ENCODE data around the gene SMIM1. TPM values are rescaled to one million over a fixed set of nuclear protein-coding genes. Genes with fewer than 3 reads are reported as not detected.

Gene SMIM1
- total and polyA plus RNA-seq, 2 experiments from 2014 or later: 3.2 to 7.2 TPM

DNA sequence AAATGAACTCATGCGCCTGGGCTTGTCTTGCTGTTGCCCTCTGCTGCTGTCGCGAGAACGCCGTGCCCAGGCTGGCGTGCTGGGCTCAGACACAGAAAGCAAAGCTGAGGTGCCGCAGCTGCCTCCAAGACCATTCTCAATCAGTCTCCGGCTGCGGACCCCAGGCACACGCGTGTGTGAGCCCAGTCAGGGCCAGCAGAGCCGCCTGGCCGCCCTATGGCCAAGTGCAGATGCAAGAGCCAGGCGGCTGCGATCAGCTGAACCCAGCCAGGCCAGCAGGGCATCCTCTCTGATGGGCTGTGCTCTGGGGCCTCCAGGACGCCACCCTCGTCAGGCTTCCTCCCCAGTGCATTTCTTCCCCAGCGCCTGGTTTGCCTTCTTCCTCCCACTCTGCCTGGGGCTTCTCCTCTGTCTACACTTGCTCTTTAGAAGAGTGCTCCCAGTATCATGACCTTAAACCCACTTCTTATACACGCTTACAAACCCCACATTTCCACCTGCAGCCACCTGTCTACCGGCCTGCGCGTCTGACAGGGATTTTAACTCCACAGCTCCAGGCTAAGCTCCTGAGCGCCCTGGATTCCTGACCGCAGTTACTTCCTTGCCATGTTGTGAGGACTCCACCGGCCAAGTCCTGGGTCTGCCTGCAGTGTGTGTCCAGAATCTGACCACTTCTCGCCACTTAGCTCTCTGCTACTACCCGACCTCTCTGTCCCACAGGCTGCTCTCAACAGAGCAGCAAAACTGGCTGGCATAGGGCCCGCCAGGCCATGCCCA is 45.5 kb downstream of the SMIM1 start:
- Mint-ChIP-seq H3K4me3 (no peak overlapping the region; the same call in 2 of the 3 replicates), H3K27ac (0 out of 2 replicates have a peak overlapping the region, but pooled peaks have one; percentile 46)

More for the DNA sequence above, 45.5 kb downstream of the SMIM1 start:
- Histone ChIP-seq H3K4me1 (ENCODE audit: insufficient read depth) (no peaks in the 10 kb centered on the region), H3K36me3 (ENCODE audit: insufficient read depth) (no peaks in the 10 kb centered on the region), H4K20me1 (replicated peaks; ENCODE audit: insufficient read depth) (no peaks in the 10 kb centered on the region), H3K27ac (ENCODE audit: low read depth) (no peak overlapping the region), H3K4me2 (no peak overlapping the region), H3K4me3 (no peak overlapping the region), H3K27me3 (ENCODE audit: insufficient read depth) (no peaks in the 10 kb centered on the region), H3K9me2 (ENCODE audit: insufficient read depth) (no peaks in the 10 kb centered on the region), H3K79me2 (replicated peaks; ENCODE audit: insufficient read depth) (no peaks in the 10 kb centered on the region), H2AFZ (no peak overlapping the region), H3F3A (replicated peaks; ENCODE audit: low read depth) (no peaks in the 10 kb centered on the region)
- Mint-ChIP-seq H3K36me3 (ENCODE audit: low read depth) (peaks cover 8% of the 10 kb centered on the region; the same call in 2 of the 3 replicates), H3K9me3 (no peaks in the 10 kb centered on the region), H3K27me3 (ENCODE audit: insufficient read depth, low read depth, poor library complexity) (peaks cover 6% of the 10 kb centered on the region), H3K4me1 (no peaks in the 10 kb centered on the region; the same call in 2 of the 3 replicates)
- DNase-seq (ENCODE audit: low spot score): no peak
- ATAC-seq: peak; percentile 42; the same call in 2 of the 3 replicates
- TF ChIP-seq, protein P1, sequence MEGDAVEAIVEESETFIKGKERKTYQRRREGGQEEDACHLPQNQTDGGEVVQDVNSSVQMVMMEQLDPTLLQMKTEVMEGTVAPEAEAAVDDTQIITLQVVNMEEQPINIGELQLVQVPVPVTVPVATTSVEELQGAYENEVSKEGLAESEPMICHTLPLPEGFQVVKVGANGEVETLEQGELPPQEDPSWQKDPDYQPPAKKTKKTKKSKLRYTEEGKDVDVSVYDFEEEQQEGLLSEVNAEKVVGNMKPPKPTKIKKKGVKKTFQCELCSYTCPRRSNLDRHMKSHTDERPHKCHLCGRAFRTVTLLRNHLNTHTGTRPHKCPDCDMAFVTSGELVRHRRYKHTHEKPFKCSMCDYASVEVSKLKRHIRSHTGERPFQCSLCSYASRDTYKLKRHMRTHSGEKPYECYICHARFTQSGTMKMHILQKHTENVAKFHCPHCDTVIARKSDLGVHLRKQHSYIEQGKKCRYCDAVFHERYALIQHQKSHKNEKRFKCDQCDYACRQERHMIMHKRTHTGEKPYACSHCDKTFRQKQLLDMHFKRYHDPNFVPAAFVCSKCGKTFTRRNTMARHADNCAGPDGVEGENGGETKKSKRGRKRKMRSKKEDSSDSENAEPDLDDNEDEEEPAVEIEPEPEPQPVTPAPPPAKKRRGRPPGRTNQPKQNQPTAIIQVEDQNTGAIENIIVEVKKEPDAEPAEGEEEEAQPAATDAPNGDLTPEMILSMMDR (conservative IDR thresholded peaks at IDR 0.05; ENCODE audit: low read depth in 2 of 2): no peak
- TF ChIP-seq, protein P2, sequence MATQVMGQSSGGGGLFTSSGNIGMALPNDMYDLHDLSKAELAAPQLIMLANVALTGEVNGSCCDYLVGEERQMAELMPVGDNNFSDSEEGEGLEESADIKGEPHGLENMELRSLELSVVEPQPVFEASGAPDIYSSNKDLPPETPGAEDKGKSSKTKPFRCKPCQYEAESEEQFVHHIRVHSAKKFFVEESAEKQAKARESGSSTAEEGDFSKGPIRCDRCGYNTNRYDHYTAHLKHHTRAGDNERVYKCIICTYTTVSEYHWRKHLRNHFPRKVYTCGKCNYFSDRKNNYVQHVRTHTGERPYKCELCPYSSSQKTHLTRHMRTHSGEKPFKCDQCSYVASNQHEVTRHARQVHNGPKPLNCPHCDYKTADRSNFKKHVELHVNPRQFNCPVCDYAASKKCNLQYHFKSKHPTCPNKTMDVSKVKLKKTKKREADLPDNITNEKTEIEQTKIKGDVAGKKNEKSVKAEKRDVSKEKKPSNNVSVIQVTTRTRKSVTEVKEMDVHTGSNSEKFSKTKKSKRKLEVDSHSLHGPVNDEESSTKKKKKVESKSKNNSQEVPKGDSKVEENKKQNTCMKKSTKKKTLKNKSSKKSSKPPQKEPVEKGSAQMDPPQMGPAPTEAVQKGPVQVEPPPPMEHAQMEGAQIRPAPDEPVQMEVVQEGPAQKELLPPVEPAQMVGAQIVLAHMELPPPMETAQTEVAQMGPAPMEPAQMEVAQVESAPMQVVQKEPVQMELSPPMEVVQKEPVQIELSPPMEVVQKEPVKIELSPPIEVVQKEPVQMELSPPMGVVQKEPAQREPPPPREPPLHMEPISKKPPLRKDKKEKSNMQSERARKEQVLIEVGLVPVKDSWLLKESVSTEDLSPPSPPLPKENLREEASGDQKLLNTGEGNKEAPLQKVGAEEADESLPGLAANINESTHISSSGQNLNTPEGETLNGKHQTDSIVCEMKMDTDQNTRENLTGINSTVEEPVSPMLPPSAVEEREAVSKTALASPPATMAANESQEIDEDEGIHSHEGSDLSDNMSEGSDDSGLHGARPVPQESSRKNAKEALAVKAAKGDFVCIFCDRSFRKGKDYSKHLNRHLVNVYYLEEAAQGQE (IDR thresholded peaks at IDR 0.05; ENCODE audit: unreplicated experiment): no peak
- TF ChIP-seq, protein P3, sequence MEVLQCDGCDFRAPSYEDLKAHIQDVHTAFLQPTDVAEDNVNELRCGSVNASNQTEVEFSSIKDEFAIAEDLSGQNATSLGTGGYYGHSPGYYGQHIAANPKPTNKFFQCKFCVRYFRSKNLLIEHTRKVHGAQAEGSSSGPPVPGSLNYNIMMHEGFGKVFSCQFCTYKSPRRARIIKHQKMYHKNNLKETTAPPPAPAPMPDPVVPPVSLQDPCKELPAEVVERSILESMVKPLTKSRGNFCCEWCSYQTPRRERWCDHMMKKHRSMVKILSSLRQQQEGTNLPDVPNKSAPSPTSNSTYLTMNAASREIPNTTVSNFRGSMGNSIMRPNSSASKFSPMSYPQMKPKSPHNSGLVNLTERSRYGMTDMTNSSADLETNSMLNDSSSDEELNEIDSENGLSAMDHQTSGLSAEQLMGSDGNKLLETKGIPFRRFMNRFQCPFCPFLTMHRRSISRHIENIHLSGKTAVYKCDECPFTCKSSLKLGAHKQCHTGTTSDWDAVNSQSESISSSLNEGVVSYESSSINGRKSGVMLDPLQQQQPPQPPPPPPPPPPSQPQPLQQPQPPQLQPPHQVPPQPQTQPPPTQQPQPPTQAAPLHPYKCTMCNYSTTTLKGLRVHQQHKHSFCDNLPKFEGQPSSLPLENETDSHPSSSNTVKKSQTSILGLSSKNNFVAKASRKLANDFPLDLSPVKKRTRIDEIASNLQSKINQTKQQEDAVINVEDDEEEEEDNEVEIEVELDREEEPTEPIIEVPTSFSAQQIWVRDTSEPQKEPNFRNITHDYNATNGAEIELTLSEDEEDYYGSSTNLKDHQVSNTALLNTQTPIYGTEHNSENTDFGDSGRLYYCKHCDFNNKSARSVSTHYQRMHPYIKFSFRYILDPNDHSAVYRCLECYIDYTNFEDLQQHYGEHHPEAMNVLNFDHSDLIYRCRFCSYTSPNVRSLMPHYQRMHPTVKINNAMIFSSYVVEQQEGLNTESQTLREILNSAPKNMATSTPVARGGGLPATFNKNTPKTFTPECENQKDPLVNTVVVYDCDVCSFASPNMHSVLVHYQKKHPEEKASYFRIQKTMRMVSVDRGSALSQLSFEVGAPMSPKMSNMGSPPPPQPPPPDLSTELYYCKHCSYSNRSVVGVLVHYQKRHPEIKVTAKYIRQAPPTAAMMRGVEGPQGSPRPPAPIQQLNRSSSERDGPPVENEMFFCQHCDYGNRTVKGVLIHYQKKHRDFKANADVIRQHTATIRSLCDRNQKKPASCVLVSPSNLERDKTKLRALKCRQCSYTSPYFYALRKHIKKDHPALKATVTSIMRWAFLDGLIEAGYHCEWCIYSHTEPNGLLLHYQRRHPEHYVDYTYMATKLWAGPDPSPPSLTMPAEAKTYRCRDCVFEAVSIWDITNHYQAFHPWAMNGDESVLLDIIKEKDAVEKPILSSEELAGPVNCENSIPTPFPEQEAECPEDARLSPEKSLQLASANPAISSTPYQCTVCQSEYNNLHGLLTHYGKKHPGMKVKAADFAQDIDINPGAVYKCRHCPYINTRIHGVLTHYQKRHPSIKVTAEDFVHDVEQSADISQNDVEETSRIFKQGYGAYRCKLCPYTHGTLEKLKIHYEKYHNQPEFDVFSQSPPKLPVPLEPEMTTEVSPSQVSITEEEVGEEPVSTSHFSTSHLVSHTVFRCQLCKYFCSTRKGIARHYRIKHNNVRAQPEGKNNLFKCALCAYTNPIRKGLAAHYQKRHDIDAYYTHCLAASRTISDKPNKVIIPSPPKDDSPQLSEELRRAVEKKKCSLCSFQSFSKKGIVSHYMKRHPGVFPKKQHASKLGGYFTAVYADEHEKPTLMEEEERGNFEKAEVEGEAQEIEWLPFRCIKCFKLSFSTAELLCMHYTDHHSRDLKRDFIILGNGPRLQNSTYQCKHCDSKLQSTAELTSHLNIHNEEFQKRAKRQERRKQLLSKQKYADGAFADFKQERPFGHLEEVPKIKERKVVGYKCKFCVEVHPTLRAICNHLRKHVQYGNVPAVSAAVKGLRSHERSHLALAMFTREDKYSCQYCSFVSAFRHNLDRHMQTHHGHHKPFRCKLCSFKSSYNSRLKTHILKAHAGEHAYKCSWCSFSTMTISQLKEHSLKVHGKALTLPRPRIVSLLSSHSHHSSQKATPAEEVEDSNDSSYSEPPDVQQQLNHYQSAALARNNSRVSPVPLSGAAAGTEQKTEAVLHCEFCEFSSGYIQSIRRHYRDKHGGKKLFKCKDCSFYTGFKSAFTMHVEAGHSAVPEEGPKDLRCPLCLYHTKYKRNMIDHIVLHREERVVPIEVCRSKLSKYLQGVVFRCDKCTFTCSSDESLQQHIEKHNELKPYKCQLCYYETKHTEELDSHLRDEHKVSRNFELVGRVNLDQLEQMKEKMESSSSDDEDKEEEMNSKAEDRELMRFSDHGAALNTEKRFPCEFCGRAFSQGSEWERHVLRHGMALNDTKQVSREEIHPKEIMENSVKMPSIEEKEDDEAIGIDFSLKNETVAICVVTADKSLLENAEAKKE (CRISPR knock-in tag; IDR thresholded peaks at IDR 0.05): no peak
- TF ChIP-seq JUNB (IDR thresholded peaks at IDR 0.05; ENCODE audit: unreplicated experiment): no peak
- TF ChIP-seq, protein P4, sequence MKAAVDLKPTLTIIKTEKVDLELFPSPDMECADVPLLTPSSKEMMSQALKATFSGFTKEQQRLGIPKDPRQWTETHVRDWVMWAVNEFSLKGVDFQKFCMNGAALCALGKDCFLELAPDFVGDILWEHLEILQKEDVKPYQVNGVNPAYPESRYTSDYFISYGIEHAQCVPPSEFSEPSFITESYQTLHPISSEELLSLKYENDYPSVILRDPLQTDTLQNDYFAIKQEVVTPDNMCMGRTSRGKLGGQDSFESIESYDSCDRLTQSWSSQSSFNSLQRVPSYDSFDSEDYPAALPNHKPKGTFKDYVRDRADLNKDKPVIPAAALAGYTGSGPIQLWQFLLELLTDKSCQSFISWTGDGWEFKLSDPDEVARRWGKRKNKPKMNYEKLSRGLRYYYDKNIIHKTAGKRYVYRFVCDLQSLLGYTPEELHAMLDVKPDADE (IDR thresholded peaks at IDR 0.05): no peak
- no peak for TF ChIP-seq POLR2AphosphoS5 (IDR thresholded peaks at IDR 0.05; ENCODE audit: low read depth)
- TF ChIP-seq ZNF331 (CRISPR knock-in tag; IDR thresholded peaks at IDR 0.05; ENCODE audit: low read depth): no peak
- TF ChIP-seq ZNF114 (CRISPR knock-in tag; IDR thresholded peaks at IDR 0.05): no peak
- no peak for TF ChIP-seq CREB1 (CRISPR knock-in tag; IDR thresholded peaks at IDR 0.05; ENCODE audit: low read depth)
- no peak for TF ChIP-seq NANOG (IDR thresholded peaks at IDR 0.05; ENCODE audit: borderline replicate concordance)
- TF ChIP-seq EZH2 (IDR thresholded peaks at IDR 0.05; ENCODE audit: low read depth, unreplicated experiment): no peak
- no peak for TF ChIP-seq STAT1 (IDR thresholded peaks at IDR 0.05; ENCODE audit: unreplicated experiment)
- TF ChIP-seq EZH2phosphoT487 (IDR thresholded peaks at IDR 0.05; ENCODE audit: unreplicated experiment): no peak

All from GM23338 (cell line).